MCF 10A (cell line): ENCODE results near the gene LAMB3. TPM values are rescaled to one million over a fixed set of nuclear protein-coding genes. Genes with fewer than 3 reads are reported as not detected.
A peak's percentile ranks its signal among the peaks of the same experiment; 100 is the strongest.

ENCODE experiments used
- BruUV-seq: library from RNA; stranded (reverse); fragments of 400-500 nt; replicated peaks from 2 replicates; lab custom pipeline; 2021; lab: Mats Ljungman, UMichigan
- CTCF ChIA-PET: fragments of 300-600 bp; sonication (Branson Sonifier 250); formaldehyde crosslinking; extraction: SDS; loops from one replicate; lab custom pipeline; 2021; ENCODE audit warnings: antibody characterized with exemption, inconsistent platforms; lab: Yijun Ruan, JAX
- POLR2A ChIA-PET: fragments of 300-600, 350-650 bp; sonication (Branson Sonifier 250); formaldehyde crosslinking; extraction: SDS; loops from one replicate; lab custom pipeline; 2020; ENCODE audit warnings: antibody characterized with exemption, inconsistent platforms; lab: Yijun Ruan, JAX
- DNase-seq: peaks from one replicate; pipeline ENCODE4 v3.0.0-alpha.2; 2018; ENCODE audit not compliant: unreplicated experiment
- H3K27ac Mint-ChIP-seq: one replicate; pipeline ENCODE4 v1.8.0; 2022; ENCODE audit warnings: mild to moderate bottlenecking, low read depth, mixed read lengths; ENCODE audit not compliant: unreplicated experiment
- H3K27me3 Mint-ChIP-seq: one replicate; pipeline ENCODE4 v1.8.0; 2022; ENCODE audit warnings: mixed read lengths; ENCODE audit not compliant: insufficient read depth, unreplicated experiment
- H3K36me3 Mint-ChIP-seq: one replicate; pipeline ENCODE4 v1.8.0; 2022; ENCODE audit warnings: mild to moderate bottlenecking, moderate library complexity, mixed read lengths; ENCODE audit not compliant: insufficient read depth, unreplicated experiment
- H3K4me1 Mint-ChIP-seq: one replicate; pipeline ENCODE4 v1.8.0; 2022; ENCODE audit warnings: mixed read lengths; ENCODE audit not compliant: insufficient read depth, unreplicated experiment
- H3K4me3 Mint-ChIP-seq: one replicate; pipeline ENCODE4 v1.8.0; 2022; ENCODE audit warnings: mild to moderate bottlenecking, moderate library complexity, mixed read lengths; ENCODE audit not compliant: unreplicated experiment
- H3K9me3 Mint-ChIP-seq: one replicate; pipeline ENCODE4 v1.8.0; 2022; ENCODE audit warnings: mixed read lengths; ENCODE audit not compliant: unreplicated experiment
- intact Hi-C: fragments of 100-400 bp; cut with micrococcal nuclease; formaldehyde crosslinking; loops from 2 replicates; pipeline ENCODE4 v1.14.1; 2022
- total RNA-seq: library from RNA; stranded (reverse); gene quantifications from 2 replicates; pipeline ENCODE4 v1.2.3, GENCODE V29; 2022
- TF ChIP-seq, protein P1 (sequence below): fragments of 200-600 bp; IDR thresholded peaks from one replicate; pipeline ENCODE4 v1.8.0; 2022; ENCODE audit warnings: antibody characterized with exemption, mild to moderate bottlenecking; ENCODE audit not compliant: unreplicated experiment

Gene LAMB3
- total RNA-seq, 1 experiment from 2014 or later, result 1,572 TPM

GRCh38 chr1:209595599-209596285, 56.5 kb downstream of the LAMB3 start:
- H3K36me3 Mint-ChIP-seq, result no peaks in the 10 kb centered on the region
- peaks cover 6% of the 10 kb centered on the region for H3K4me1 Mint-ChIP-seq
- CTCF ChIA-PET, result interaction anchor here (0.6 to 14.8 kb wide), 10 partner anchors 11 to 564 kb away, joined by 3 to 207 read pairs (median 6); partner anchors contain the start of gene TRAF3IP3
- POLR2A ChIA-PET, result interaction anchor here (0.9 to 1.2 kb wide), 2 partner anchors 8 to 12 kb away, joined by 3 to 4 read pairs; no protein-coding TSS in a partner anchor
- no TSS peak for BruUV-seq
- H3K4me3 Mint-ChIP-seq, result no peak overlapping the region
- no peaks in the 10 kb centered on the region for H3K9me3 Mint-ChIP-seq
- TF ChIP-seq, protein P1, sequence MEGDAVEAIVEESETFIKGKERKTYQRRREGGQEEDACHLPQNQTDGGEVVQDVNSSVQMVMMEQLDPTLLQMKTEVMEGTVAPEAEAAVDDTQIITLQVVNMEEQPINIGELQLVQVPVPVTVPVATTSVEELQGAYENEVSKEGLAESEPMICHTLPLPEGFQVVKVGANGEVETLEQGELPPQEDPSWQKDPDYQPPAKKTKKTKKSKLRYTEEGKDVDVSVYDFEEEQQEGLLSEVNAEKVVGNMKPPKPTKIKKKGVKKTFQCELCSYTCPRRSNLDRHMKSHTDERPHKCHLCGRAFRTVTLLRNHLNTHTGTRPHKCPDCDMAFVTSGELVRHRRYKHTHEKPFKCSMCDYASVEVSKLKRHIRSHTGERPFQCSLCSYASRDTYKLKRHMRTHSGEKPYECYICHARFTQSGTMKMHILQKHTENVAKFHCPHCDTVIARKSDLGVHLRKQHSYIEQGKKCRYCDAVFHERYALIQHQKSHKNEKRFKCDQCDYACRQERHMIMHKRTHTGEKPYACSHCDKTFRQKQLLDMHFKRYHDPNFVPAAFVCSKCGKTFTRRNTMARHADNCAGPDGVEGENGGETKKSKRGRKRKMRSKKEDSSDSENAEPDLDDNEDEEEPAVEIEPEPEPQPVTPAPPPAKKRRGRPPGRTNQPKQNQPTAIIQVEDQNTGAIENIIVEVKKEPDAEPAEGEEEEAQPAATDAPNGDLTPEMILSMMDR, result peak; percentile 6
- intact Hi-C loops, result no loop called here
- DNase-seq, result no peak
- no peak overlapping the region for H3K27ac Mint-ChIP-seq
- no peaks in the 10 kb centered on the region for H3K27me3 Mint-ChIP-seq

- CTCF ChIA-PET, result interaction anchor here (0.6 to 14.8 kb wide), 11 partner anchors 11 to 564 kb away, joined by 3 to 207 read pairs (median 7); partner anchors contain the start of genes CAMK1G, LAMB3 and TRAF3IP3
- Mint-ChIP-seq H3K27ac (no peak overlapping the region), H3K4me3 (no peak overlapping the region)
Measured at GRCh38 chr1:209595028-209595427, 57.2 kb downstream of the LAMB3 start.

DNA sequence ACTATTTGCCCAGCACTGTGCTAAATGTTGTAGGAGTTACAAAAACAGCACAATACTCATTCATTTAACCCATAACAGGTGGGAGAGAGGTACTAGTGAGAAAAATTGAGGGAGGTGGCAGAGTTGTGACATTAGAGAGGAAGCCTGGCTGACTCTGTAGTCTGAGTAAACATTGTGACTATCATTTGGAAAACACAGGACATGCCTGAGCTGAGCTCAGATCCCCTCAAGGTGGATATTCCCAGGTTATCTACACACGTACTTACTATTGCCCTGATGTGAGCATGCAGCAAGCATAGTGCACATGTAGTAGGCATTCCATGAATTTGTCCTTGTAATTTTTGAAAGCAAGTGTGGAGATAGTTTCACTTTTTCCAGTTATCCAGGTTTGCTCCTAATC, 57.8 kb downstream of the LAMB3 start:
- TF ChIP-seq, protein P1, result no peak
- intact Hi-C loops, result no loop called here
- POLR2A ChIA-PET, result interaction anchor here (1.2 kb wide), 1 partner anchor 13 kb away, joined by 4 read pairs; no protein-coding TSS in a partner anchor
- no peak for DNase-seq
- no peaks in the 10 kb centered on the region for H3K9me3 Mint-ChIP-seq
- H3K36me3 Mint-ChIP-seq, result no peaks in the 10 kb centered on the region
- H3K4me1 Mint-ChIP-seq, result peaks cover 6% of the 10 kb centered on the region
- no peak overlapping the region for H3K4me3 Mint-ChIP-seq
- no peak overlapping the region for H3K27ac Mint-ChIP-seq
- no peaks in the 10 kb centered on the region for H3K27me3 Mint-ChIP-seq
- BruUV-seq, result no TSS peak
- CTCF ChIA-PET, result interaction anchor here (0.6 to 19.8 kb wide), 14 partner anchors 7 to 346 kb away, joined by 3 to 394 read pairs (median 9); partner anchors contain the start of genes CAMK1G, LAMB3 and TRAF3IP3

More at GRCh38 chr1:209595028-209595427, 57.2 kb downstream of the LAMB3 start:
- DNase-seq, result no peak
- BruUV-seq, result no TSS peak
- TF ChIP-seq, protein P1, result no peak
- H3K36me3 Mint-ChIP-seq, result no peaks in the 10 kb centered on the region
- H3K9me3 Mint-ChIP-seq, result no peaks in the 10 kb centered on the region
- POLR2A ChIA-PET, result interaction anchor here (1.2 kb wide), 1 partner anchor 12 kb away, joined by 4 read pairs; no protein-coding TSS in a partner anchor
- no peaks in the 10 kb centered on the region for H3K27me3 Mint-ChIP-seq
- H3K4me1 Mint-ChIP-seq, result peaks cover 6% of the 10 kb centered on the region
- intact Hi-C loops, result no loop called here

GRCh38 chr1:209593747-209594146, 58.5 kb downstream of the LAMB3 start:
- no peak overlapping the region for H3K27ac Mint-ChIP-seq
- ChIA-PET CTCF (interaction anchor here (0.6 to 19.8 kb wide), 14 partner anchors 8 to 345 kb away, joined by 3 to 394 read pairs (median 4); partner anchors contain the start of gene CAMK1G), POLR2A (interaction anchor here (0.6 to 1.0 kb wide), 2 partner anchors 11 to 27 kb away, joined by 3 read pairs; no protein-coding TSS in a partner anchor)
- no peaks in the 10 kb centered on the region for H3K9me3 Mint-ChIP-seq
- no peak overlapping the region for H3K4me3 Mint-ChIP-seq
- BruUV-seq, result no TSS peak
- H3K27me3 Mint-ChIP-seq, result no peaks in the 10 kb centered on the region
- peaks cover 6% of the 10 kb centered on the region for H3K4me1 Mint-ChIP-seq
- H3K36me3 Mint-ChIP-seq, result no peaks in the 10 kb centered on the region
- intact Hi-C loops, result no loop called here
- TF ChIP-seq, protein P1, result no peak
- DNase-seq, result no peak
